Measurements from ENCODE around the gene EPN2. TPM values are rescaled to one million over a fixed set of nuclear protein-coding genes. Genes with fewer than 3 reads are reported as not detected.

The EPN2 gene
- total and polyA plus RNA-seq, 10 of the 15 experiments (the other 5 are each of a cell fraction or from before 2014, with no cell fraction given): 0.26 to 8.4 (median 4.7) TPM

- Histone ChIP-seq H4K20me1 (ENCODE audit: control insufficient read depth, insufficient read depth) (no peaks in the 10 kb centered on the region), H3K79me2 (ENCODE audit: control insufficient read depth, insufficient read depth, low read length) (no peaks in the 10 kb centered on the region), H3K9me3 (replicated peaks; ENCODE audit: control insufficient read depth, insufficient read depth, low read length) (no peaks in the 10 kb centered on the region), H3K4me1 (ENCODE audit: control insufficient read depth, insufficient read depth, low read length) (peaks cover 5% of the 10 kb centered on the region), H3K4me2 (ENCODE audit: control insufficient read depth, insufficient read depth) (no peak overlapping the region), H3K27ac (ENCODE audit: control insufficient read depth, insufficient read depth) (no peak overlapping the region), H2AFZ (ENCODE audit: control insufficient read depth, low read depth, low read length) (no peak overlapping the region), H3K27me3 (replicated peaks in 1 of 2; ENCODE audit: control insufficient read depth in 2 of 2, insufficient read depth in 2 of 2, low read length in 1 of 2) (no peaks in the 10 kb centered on the region; a peak in 2 of 4 replicates), H3K9ac (ENCODE audit: control insufficient read depth, insufficient read depth, low read length) (no peak overlapping the region), H3K36me3 (ENCODE audit: control insufficient read depth in 2 of 2, insufficient read depth in 2 of 2, low read length in 1 of 2) (no peaks in the 10 kb centered on the region), H3K4me3 (no peak overlapping the region)
- in situ Hi-C loops (cut with MboI) (no loop called here), intact Hi-C loops (cut with micrococcal nuclease; ENCODE audit: unreplicated experiment) (no loop called here)
- ChIA-PET SMC1A (ENCODE audit: uncharacterized antibody, unreplicated experiment) (no interaction called here), RAD21 (ENCODE audit: unreplicated experiment) (no interaction called here), CTCF (interaction anchor here (1.2 kb wide), 1 partner anchor 24 kb away, joined by 3 read pairs; no protein-coding TSS in a partner anchor), POLR2A (no interaction called here)
- no peak for FAIRE-seq
- WGBS (ENCODE audit: insufficient coverage, insufficient replicate concordance, low lambda C conversion rate, missing lambda C conversion rate): 100% methylated on average over 2 of the region's 2 CpGs
- no peak for DNase-seq (ENCODE audit: low read depth, low spot score)
- ATAC-seq: no peak
- BruUV-seq (replicated peaks): no TSS peak
- no peak for TF ChIP-seq FOXK2 (IDR thresholded peaks at IDR 0.05)
- TF ChIP-seq IKZF2 (IDR thresholded peaks at IDR 0.05): no peak
- TF ChIP-seq TBL1XR1 (IDR thresholded peaks at IDR 0.05; ENCODE audit: low read depth, low read length): no peak
- no peak for TF ChIP-seq RB1 (IDR thresholded peaks at IDR 0.05; ENCODE audit: borderline replicate concordance)
- TF ChIP-seq IRF3 (IDR thresholded peaks at IDR 0.05): no peak
- no peak for TF ChIP-seq MYB (IDR thresholded peaks at IDR 0.05; ENCODE audit: borderline replicate concordance, low read depth, low read length)
- no peak for TF ChIP-seq POLR2AphosphoS2 (IDR thresholded peaks at IDR 0.05; ENCODE audit: low read depth, low read length)
- no peak for TF ChIP-seq EZH2 (IDR thresholded peaks at IDR 0.05; ENCODE audit: borderline replicate concordance, control insufficient read depth, low read depth, low read length)
- TF ChIP-seq E2F4 (IDR thresholded peaks at IDR 0.05; ENCODE audit: low read depth, low read length): no peak
- TF ChIP-seq ZBTB4 (CRISPR knock-in tag; IDR thresholded peaks at IDR 0.05): no peak
- no peak for TF ChIP-seq SUZ12 (IDR thresholded peaks at IDR 0.05; ENCODE audit: unreplicated experiment)
- no peak for TF ChIP-seq PBX3 (IDR thresholded peaks at IDR 0.05; ENCODE audit: insufficient replicate concordance, low read depth, low read length)
- no peak for TF ChIP-seq BRCA1 (IDR thresholded peaks at IDR 0.05; ENCODE audit: low read depth, low read length)
- TF ChIP-seq MLLT1 (IDR thresholded peaks at IDR 0.05): no peak
Measured at GRCh38 chr17:19329839-19330238, 92.7 kb downstream of the EPN2 start.

Measured in GM12878 (cell line).